ENCODE data around the gene UPK3A. TPM values are rescaled to one million over a fixed set of nuclear protein-coding genes. Genes with fewer than 3 reads are reported as not detected.
A peak's percentile ranks its signal among the peaks of the same experiment; 100 is the strongest.

UPK3A gene
- total and polyA plus RNA-seq, 2 of the 13 experiments (the other 11 are each of a cell fraction or from before 2014, with no cell fraction given): 10.5 to 13.8 TPM

GRCh38 chr22:45309422-45310227 is 24.9 kb downstream of the UPK3A start, which contains the start of gene FAM118A (continued):
- TF ChIP-seq ZBTB43 (CRISPR knock-in tag; conservative IDR thresholded peaks at IDR 0.05): peak; percentile 67; the same call in 1 of the 2 replicates
- TF ChIP-seq ZNF281 (CRISPR knock-in tag; IDR thresholded peaks at IDR 0.05; ENCODE audit: borderline replicate concordance): peak; percentile 41; the same call in 1 of the 2 replicates
- 0 out of 2 replicates have a peak, but pooled peaks have one; percentile 21 for TF ChIP-seq KDM3A (CRISPR knock-in tag; IDR thresholded peaks at IDR 0.05; ENCODE audit: low read depth)
- no peak; the same call in 1 of the 2 replicates for TF ChIP-seq SRY (CRISPR knock-in tag; IDR thresholded peaks at IDR 0.05)
- TF ChIP-seq HOXA3 (CRISPR knock-in tag; IDR thresholded peaks at IDR 0.05): peak; percentile 86
- peak; percentile 95; the same call in 2 of the 3 replicates for TF ChIP-seq MXI1 (IDR thresholded peaks at IDR 0.05; ENCODE audit: borderline replicate concordance, low read depth, low read length)
- TF ChIP-seq, protein P1, sequence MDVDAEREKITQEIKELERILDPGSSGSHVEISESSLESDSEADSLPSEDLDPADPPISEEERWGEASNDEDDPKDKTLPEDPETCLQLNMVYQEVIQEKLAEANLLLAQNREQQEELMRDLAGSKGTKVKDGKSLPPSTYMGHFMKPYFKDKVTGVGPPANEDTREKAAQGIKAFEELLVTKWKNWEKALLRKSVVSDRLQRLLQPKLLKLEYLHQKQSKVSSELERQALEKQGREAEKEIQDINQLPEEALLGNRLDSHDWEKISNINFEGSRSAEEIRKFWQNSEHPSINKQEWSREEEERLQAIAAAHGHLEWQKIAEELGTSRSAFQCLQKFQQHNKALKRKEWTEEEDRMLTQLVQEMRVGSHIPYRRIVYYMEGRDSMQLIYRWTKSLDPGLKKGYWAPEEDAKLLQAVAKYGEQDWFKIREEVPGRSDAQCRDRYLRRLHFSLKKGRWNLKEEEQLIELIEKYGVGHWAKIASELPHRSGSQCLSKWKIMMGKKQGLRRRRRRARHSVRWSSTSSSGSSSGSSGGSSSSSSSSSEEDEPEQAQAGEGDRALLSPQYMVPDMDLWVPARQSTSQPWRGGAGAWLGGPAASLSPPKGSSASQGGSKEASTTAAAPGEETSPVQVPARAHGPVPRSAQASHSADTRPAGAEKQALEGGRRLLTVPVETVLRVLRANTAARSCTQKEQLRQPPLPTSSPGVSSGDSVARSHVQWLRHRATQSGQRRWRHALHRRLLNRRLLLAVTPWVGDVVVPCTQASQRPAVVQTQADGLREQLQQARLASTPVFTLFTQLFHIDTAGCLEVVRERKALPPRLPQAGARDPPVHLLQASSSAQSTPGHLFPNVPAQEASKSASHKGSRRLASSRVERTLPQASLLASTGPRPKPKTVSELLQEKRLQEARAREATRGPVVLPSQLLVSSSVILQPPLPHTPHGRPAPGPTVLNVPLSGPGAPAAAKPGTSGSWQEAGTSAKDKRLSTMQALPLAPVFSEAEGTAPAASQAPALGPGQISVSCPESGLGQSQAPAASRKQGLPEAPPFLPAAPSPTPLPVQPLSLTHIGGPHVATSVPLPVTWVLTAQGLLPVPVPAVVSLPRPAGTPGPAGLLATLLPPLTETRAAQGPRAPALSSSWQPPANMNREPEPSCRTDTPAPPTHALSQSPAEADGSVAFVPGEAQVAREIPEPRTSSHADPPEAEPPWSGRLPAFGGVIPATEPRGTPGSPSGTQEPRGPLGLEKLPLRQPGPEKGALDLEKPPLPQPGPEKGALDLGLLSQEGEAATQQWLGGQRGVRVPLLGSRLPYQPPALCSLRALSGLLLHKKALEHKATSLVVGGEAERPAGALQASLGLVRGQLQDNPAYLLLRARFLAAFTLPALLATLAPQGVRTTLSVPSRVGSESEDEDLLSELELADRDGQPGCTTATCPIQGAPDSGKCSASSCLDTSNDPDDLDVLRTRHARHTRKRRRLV (CRISPR knock-in tag; IDR thresholded peaks at IDR 0.05): peak; percentile 22; the same call in 1 of the 2 replicates
- TF ChIP-seq ARID2 (CRISPR knock-in tag; IDR thresholded peaks at IDR 0.05; ENCODE audit: borderline replicate concordance): peak; percentile 90
- peak; percentile 83 for TF ChIP-seq SALL1 (CRISPR knock-in tag; IDR thresholded peaks at IDR 0.05)
- peak; percentile 37; the same call in 1 of the 2 replicates for TF ChIP-seq ETV6 (CRISPR knock-in tag; conservative IDR thresholded peaks at IDR 0.05)
- TF ChIP-seq ZNF235 (CRISPR knock-in tag; IDR thresholded peaks at IDR 0.05; ENCODE audit: borderline replicate concordance): peak; percentile 67; the same call in 1 of the 2 replicates
- TF ChIP-seq ZNF451 (CRISPR knock-in tag; IDR thresholded peaks at IDR 0.05): 0 out of 2 replicates have a peak, but pooled peaks have one; percentile 63
- TF ChIP-seq, protein P2, sequence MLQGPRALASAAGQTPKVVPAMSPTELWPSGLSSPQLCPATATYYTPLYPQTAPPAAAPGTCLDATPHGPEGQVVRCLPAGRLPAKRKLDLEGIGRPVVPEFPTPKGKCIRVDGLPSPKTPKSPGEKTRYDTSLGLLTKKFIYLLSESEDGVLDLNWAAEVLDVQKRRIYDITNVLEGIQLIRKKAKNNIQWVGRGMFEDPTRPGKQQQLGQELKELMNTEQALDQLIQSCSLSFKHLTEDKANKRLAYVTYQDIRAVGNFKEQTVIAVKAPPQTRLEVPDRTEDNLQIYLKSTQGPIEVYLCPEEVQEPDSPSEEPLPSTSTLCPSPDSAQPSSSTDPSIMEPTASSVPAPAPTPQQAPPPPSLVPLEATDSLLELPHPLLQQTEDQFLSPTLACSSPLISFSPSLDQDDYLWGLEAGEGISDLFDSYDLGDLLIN (CRISPR knock-in tag; IDR thresholded peaks at IDR 0.05; ENCODE audit: borderline replicate concordance): no peak
- peak; percentile 36; the same call in 1 of the 2 replicates for TF ChIP-seq ZNF772 (CRISPR knock-in tag; IDR thresholded peaks at IDR 0.05)
- TF ChIP-seq ZNF331 (CRISPR knock-in tag; IDR thresholded peaks at IDR 0.05): peak; percentile 65
- TF ChIP-seq, protein P3, sequence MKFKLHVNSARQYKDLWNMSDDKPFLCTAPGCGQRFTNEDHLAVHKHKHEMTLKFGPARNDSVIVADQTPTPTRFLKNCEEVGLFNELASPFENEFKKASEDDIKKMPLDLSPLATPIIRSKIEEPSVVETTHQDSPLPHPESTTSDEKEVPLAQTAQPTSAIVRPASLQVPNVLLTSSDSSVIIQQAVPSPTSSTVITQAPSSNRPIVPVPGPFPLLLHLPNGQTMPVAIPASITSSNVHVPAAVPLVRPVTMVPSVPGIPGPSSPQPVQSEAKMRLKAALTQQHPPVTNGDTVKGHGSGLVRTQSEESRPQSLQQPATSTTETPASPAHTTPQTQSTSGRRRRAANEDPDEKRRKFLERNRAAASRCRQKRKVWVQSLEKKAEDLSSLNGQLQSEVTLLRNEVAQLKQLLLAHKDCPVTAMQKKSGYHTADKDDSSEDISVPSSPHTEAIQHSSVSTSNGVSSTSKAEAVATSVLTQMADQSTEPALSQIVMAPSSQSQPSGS (CRISPR knock-in tag; IDR thresholded peaks at IDR 0.05): peak; percentile 76
